ENCODE measurements around the gene KLK10.

GRCh38 chr19:50980208-50980607 is 39.3 kb downstream of the KLK10 start:
- TF ChIP-seq CTCF (IDR thresholded peaks at IDR 0.05) = no peak
- no peak for TF ChIP-seq POLR2A (IDR thresholded peaks at IDR 0.05)

Data from thyroid gland (tissue), 4 donors.